K562 (cell line): ENCODE data around the gene TCIRG1. TPM values are rescaled to one million over a fixed set of nuclear protein-coding genes. Genes with fewer than 3 reads are reported as not detected.
A peak's percentile ranks its signal among the peaks of the same experiment; 100 is the strongest.

Experiments used
- ARNT ChIP-seq, 2 experiments: fragments of 450-650 bp; IDR thresholded peaks; 2 replicates each; pipeline ENCODE4 v1.6.1; 2016; ENCODE audit warnings: mild to moderate bottlenecking in 1 of 2
- BHLHE40 ChIP-seq: IDR thresholded peaks from 2 replicates; pipeline ENCODE4 v1.6.1; 2011; ENCODE audit warnings: low read length, improper control_type of control experiment
- ELF4 ChIP-seq: fragments of 450-650 bp; formaldehyde crosslinking; IDR thresholded peaks from 2 replicates; pipeline ENCODE4 v1.4.0; 2022; ENCODE audit warnings: missing genetic modification characterization
- EZH2 ChIP-seq: IDR thresholded peaks from 2 replicates; pipeline ENCODE4 v1.6.1; 2012; ENCODE audit warnings: low read depth, mild to moderate bottlenecking, inconsistent platforms, low read length, borderline replicate concordance
- GABPB2 ChIP-seq: fragments of 250-450 bp; sonication (Bioruptor Pico); conservative IDR thresholded peaks from 2 replicates; pipeline ENCODE4 v1.5.1; 2021; ENCODE audit warnings: mild to moderate bottlenecking
- HIVEP1 ChIP-seq: fragments of 250-450 bp; sonication (Bioruptor Pico); IDR thresholded peaks from 2 replicates; pipeline ENCODE4 v1.4.0; 2020; ENCODE audit warnings: mild to moderate bottlenecking
- HSF4 ChIP-seq: fragments of 250-450 bp; sonication (Bioruptor Pico); IDR thresholded peaks from 2 replicates; pipeline ENCODE4 v2.1.2; 2022; ENCODE audit warnings: mild to moderate bottlenecking, moderate library complexity, borderline replicate concordance
- NCOA2 ChIP-seq, 2 experiments: fragments of 450-650 bp; IDR thresholded peaks; 2 replicates each; pipeline ENCODE4 v1.6.1; 2018; ENCODE audit warnings: mild to moderate bottlenecking in 2 of 2, moderate library complexity in 1 of 2; ENCODE audit not compliant: partially characterized antibody in 2 of 2
- NR3C1 ChIP-seq: sonication (generic); formaldehyde crosslinking; IDR thresholded peaks from 2 replicates; pipeline ENCODE4 v1.8.1; 2022; ENCODE audit warnings: missing genetic modification reagents
- RBM15 ChIP-seq: fragments of 200-400 bp; formaldehyde crosslinking; IDR thresholded peaks from 2 replicates; pipeline ENCODE4 v1.6.1; 2018; ENCODE audit warnings: mild to moderate bottlenecking, low read length, moderate library complexity; ENCODE audit not compliant: insufficient read depth
- SAFB ChIP-seq: fragments of 200-400 bp; formaldehyde crosslinking; IDR thresholded peaks from 2 replicates; pipeline ENCODE4 v1.6.1; 2017; ENCODE audit warnings: low read depth, low read length, borderline replicate concordance
- SIRT6 ChIP-seq: IDR thresholded peaks from one replicate; pipeline ENCODE4 v1.6.1; 2012; ENCODE audit warnings: low read depth, mild to moderate bottlenecking, control low read depth, inconsistent platforms, low read length, moderate library complexity
- SPI1 ChIP-seq: IDR thresholded peaks from 2 replicates; pipeline ENCODE4 v1.6.1; 2011; ENCODE audit warnings: low read depth, low read length, control low read depth, borderline replicate concordance
- SREBF2 ChIP-seq: sonication (generic); formaldehyde crosslinking; IDR thresholded peaks from 2 replicates; pipeline ENCODE4 v1.4.0; 2020; ENCODE audit warnings: mild to moderate bottlenecking, missing genetic modification reagents
- TEAD1 ChIP-seq, 2 experiments: fragments of 450-650 bp in 1 of 2; sonication (generic) in 1 of 2; formaldehyde crosslinking; IDR thresholded peaks; 2 replicates each; pipeline versions ENCODE4 v1.4.0 to v1.8.0; 2020 to 2022; ENCODE audit warnings: mild to moderate bottlenecking in 2 of 2, missing genetic modification reagents in 1 of 2
- THRA ChIP-seq: fragments of 450-650 bp; IDR thresholded peaks from 2 replicates; pipeline ENCODE4 v1.6.1; 2017; ENCODE audit warnings: mild to moderate bottlenecking, moderate library complexity
- VEZF1 ChIP-seq: fragments of 200-800 bp; sonication (Bioruptor generic); IDR thresholded peaks from 2 replicates; pipeline ENCODE4 v1.6.1; 2017; ENCODE audit warnings: missing genetic modification characterization, missing compliant biosample characterization
- XRCC5 ChIP-seq: fragments of 200-400 bp; formaldehyde crosslinking; IDR thresholded peaks from 2 replicates; pipeline ENCODE4 v1.6.1; 2017; ENCODE audit warnings: low read depth, mild to moderate bottlenecking, low read length
- ZFX ChIP-seq: sonication (generic); formaldehyde crosslinking; IDR thresholded peaks from 2 replicates; pipeline ENCODE4 v1.8.0; 2022; ENCODE audit warnings: mild to moderate bottlenecking, missing genetic modification reagents, moderate library complexity
- ZNF239 ChIP-seq: fragments of 250-450 bp; sonication (Bioruptor Pico); IDR thresholded peaks from 2 replicates; pipeline ENCODE4 v1.4.0; 2020; ENCODE audit warnings: mild to moderate bottlenecking
- ZNF436 ChIP-seq: fragments of 250-450, 450-650 bp; sonication (Bioruptor Pico); formaldehyde crosslinking; IDR thresholded peaks from 2 replicates; pipeline ENCODE4 v1.7.0; 2020; ENCODE audit warnings: mild to moderate bottlenecking
- ZNF449 ChIP-seq: fragments of 250-450 bp; sonication (Bioruptor Pico); IDR thresholded peaks from 2 replicates; pipeline ENCODE4 v1.8.0; 2022; ENCODE audit warnings: moderate library complexity, mild to moderate bottlenecking, inconsistent platforms
- ZNF75A ChIP-seq: fragments of 450-650 bp; formaldehyde crosslinking; IDR thresholded peaks from 2 replicates; pipeline ENCODE4 v1.4.0; 2020; ENCODE audit warnings: mild to moderate bottlenecking
- ZNF785 ChIP-seq: fragments of 250-450 bp; sonication (Bioruptor Pico); IDR thresholded peaks from 2 replicates; pipeline ENCODE4 v1.4.0; 2020; ENCODE audit warnings: mild to moderate bottlenecking
- polyA plus RNA-seq, 8 experiments: library from polyadenylated mRNA; depleted of rRNA in 4 of 8; stranded (reverse) in 5 of 8; unstranded in 3 of 8; fragments of >200 nt; fragmentation: Nextera tagmentation in 2 of 8; fragmentation: Illumina TruSeq in 1 of 8; extraction: Ambion mirVana in 2 of 8; extraction: Trizol in 1 of 8; gene quantifications; 2 replicates each; pipeline versions ENCODE4 v1.2.1 to v1.2.3, GENCODE V29; 2011 to 2014; ENCODE audit warnings: inconsistent platforms in 1 of 8, missing spikeins in 1 of 8
- total RNA-seq, 7 experiments: library from RNA; depleted of rRNA in 6 of 7; stranded (reverse); fragments of >200 nt in 6 of 7; fragmentation: Illumina TruSeq in 2 of 7; extraction: Trizol in 2 of 7; gene quantifications; 2 replicates each; pipeline versions ENCODE4 v1.2.1 to v1.2.3, GENCODE V29; 2011 to 2021; ENCODE audit warnings: low replicate concordance in 1 of 7

Gene TCIRG1
- total and polyA plus RNA-seq, 9 of the 15 experiments (the other 6 are each of a cell fraction or from before 2014, with no cell fraction given), result 0.49 to 143 (median 24.4) TPM

- TF ChIP-seq SIRT6, result no peak
- TF ChIP-seq EZH2, result no peak
- TF ChIP-seq ZNF239, result peak; percentile 53
- 0 out of 2 replicates have a peak, but pooled peaks have one; percentile 36 for TF ChIP-seq XRCC5
- TF ChIP-seq SAFB, result no peak
- no peak for TF ChIP-seq HIVEP1
- peak; percentile 71 for TF ChIP-seq ELF4 (CRISPR knock-in tag)
- TF ChIP-seq VEZF1 (CRISPR knock-in tag), result peak; percentile 36; the same call in 1 of the 2 replicates
- no peak for TF ChIP-seq THRA
- no peak for TF ChIP-seq BHLHE40
- TF ChIP-seq ARNT (IDR thresholded peaks at IDR 0.05), result 0 out of 4 replicates have a peak, but pooled peaks of 1 of the 2 experiments have one; percentile 55
- TF ChIP-seq HSF4 (CRISPR knock-in tag), result no peak
- TF ChIP-seq ZNF449 (CRISPR knock-in tag), result no peak
- 0 out of 2 replicates have a peak, but pooled peaks have one; percentile 19 for TF ChIP-seq SPI1
- TF ChIP-seq ZFX (CRISPR knock-in tag), result peak; percentile 94
- TF ChIP-seq ZNF436 (CRISPR knock-in tag), result no peak
- TF ChIP-seq TEAD1 (CRISPR knock-in tag; IDR thresholded peaks at IDR 0.05), result no peak
- no peak for TF ChIP-seq GABPB2 (CRISPR knock-in tag)
- TF ChIP-seq ZNF785 (CRISPR knock-in tag), result no peak
- no peak for TF ChIP-seq SREBF2 (CRISPR knock-in tag)
- no peak for TF ChIP-seq RBM15
- no peak for TF ChIP-seq NCOA2 (IDR thresholded peaks at IDR 0.05; ENCODE audit: partially characterized antibody in 2 of 2)
- no peak for TF ChIP-seq NR3C1
- no peak for TF ChIP-seq ZNF75A
Measured at GRCh38 chr11:68038718-68039525, at the start of gene TCIRG1 (continued).
